Mucosa of stomach (tissue), 1 donor: Measurements from ENCODE around the gene RPP25.

ENCODE experiments used
- H3K27me3 ChIP-seq: one replicate; pipeline ENCODE4 v1.7.0; 2013; ENCODE audit warnings: mild to moderate bottlenecking, low read length; ENCODE audit not compliant: control insufficient read depth, insufficient read depth
- H3K36me3 ChIP-seq: one replicate; pipeline ENCODE4 v1.7.0; 2013; ENCODE audit warnings: low read length; ENCODE audit not compliant: control insufficient read depth, insufficient read depth
- H3K4me1 ChIP-seq: one replicate; pipeline ENCODE4 v1.7.0; 2013; ENCODE audit warnings: mild to moderate bottlenecking, low read length; ENCODE audit not compliant: control insufficient read depth, insufficient read depth
- H3K4me3 ChIP-seq: one replicate; pipeline ENCODE4 v1.7.0; 2013; ENCODE audit warnings: low read length
- H3K9ac ChIP-seq: one replicate; pipeline ENCODE4 v1.7.0; 2013; ENCODE audit warnings: mild to moderate bottlenecking, low read length, moderate library complexity
- H3K9me3 ChIP-seq: one replicate; pipeline ENCODE4 v1.7.0; 2013; ENCODE audit warnings: mild to moderate bottlenecking, low read length, moderate library complexity; ENCODE audit not compliant: control insufficient read depth
- donor health status: Pancreatic carcinoma.

The RPP25 gene

GRCh38 chr15:74988007-74988800 is 31.6 kb upstream of the RPP25 start:
- H3K27me3 ChIP-seq, result no peaks in the 10 kb centered on the region

GRCh38 chr15:74983725-74984231 is 27.2 kb upstream of the RPP25 start:
- no peak overlapping the region for H3K4me3 ChIP-seq
- no peak overlapping the region for H3K9ac ChIP-seq
- H3K9me3 ChIP-seq, result no peaks in the 10 kb centered on the region
- no peaks in the 10 kb centered on the region for H3K36me3 ChIP-seq
- no peaks in the 10 kb centered on the region for H3K27me3 ChIP-seq
- H3K4me1 ChIP-seq, result no peaks in the 10 kb centered on the region

More at GRCh38 chr15:74988007-74988800, 31.6 kb upstream of the RPP25 start:
- Histone ChIP-seq H3K9ac (no peak overlapping the region), H3K9me3 (no peaks in the 10 kb centered on the region), H3K4me1 (no peaks in the 10 kb centered on the region), H3K36me3 (no peaks in the 10 kb centered on the region), H3K4me3 (no peak overlapping the region)

- Histone ChIP-seq H3K9me3 (no peaks in the 10 kb centered on the region), H3K4me3 (no peak overlapping the region), H3K4me1 (no peaks in the 10 kb centered on the region), H3K36me3 (no peaks in the 10 kb centered on the region), H3K27me3 (no peaks in the 10 kb centered on the region), H3K9ac (no peak overlapping the region)
These were observed 25.6 kb upstream of the RPP25 start for GRCh38 chr15:74982183-74982582.

- H3K9ac ChIP-seq, result no peak overlapping the region
- no peaks in the 10 kb centered on the region for H3K9me3 ChIP-seq
- H3K4me1 ChIP-seq, result no peaks in the 10 kb centered on the region
- H3K27me3 ChIP-seq, result no peaks in the 10 kb centered on the region
- H3K36me3 ChIP-seq, result no peaks in the 10 kb centered on the region
- H3K4me3 ChIP-seq, result no peak overlapping the region
These were observed 21.9 kb upstream of the RPP25 start for GRCh38 chr15:74978503-74978902.

- no peaks in the 10 kb centered on the region for H3K9me3 ChIP-seq
- no peak overlapping the region for H3K4me3 ChIP-seq
- no peaks in the 10 kb centered on the region for H3K4me1 ChIP-seq
- no peaks in the 10 kb centered on the region for H3K27me3 ChIP-seq
- no peaks in the 10 kb centered on the region for H3K36me3 ChIP-seq
- no peak overlapping the region for H3K9ac ChIP-seq
These were observed 21.5 kb upstream of the RPP25 start for GRCh38 chr15:74978077-74978476.

GRCh38 chr15:74977599-74977998 is 21.0 kb upstream of the RPP25 start:
- Histone ChIP-seq H3K27me3 (no peaks in the 10 kb centered on the region), H3K4me1 (no peaks in the 10 kb centered on the region), H3K9me3 (no peaks in the 10 kb centered on the region), H3K36me3 (no peaks in the 10 kb centered on the region), H3K4me3 (no peak overlapping the region), H3K9ac (no peak overlapping the region)

GRCh38 chr15:74976159-74976558 is 19.6 kb upstream of the RPP25 start:
- H3K9me3 ChIP-seq, result no peaks in the 10 kb centered on the region
- H3K4me3 ChIP-seq, result no peak overlapping the region
- no peaks in the 10 kb centered on the region for H3K4me1 ChIP-seq
- H3K36me3 ChIP-seq, result no peaks in the 10 kb centered on the region
- H3K27me3 ChIP-seq, result no peaks in the 10 kb centered on the region
- no peak overlapping the region for H3K9ac ChIP-seq

- Histone ChIP-seq H3K9me3 (no peaks in the 10 kb centered on the region), H3K27me3 (no peaks in the 10 kb centered on the region), H3K9ac (no peak overlapping the region), H3K36me3 (no peaks in the 10 kb centered on the region), H3K4me3 (no peak overlapping the region), H3K4me1 (no peaks in the 10 kb centered on the region)
These were observed 11.1 kb upstream of the RPP25 start for GRCh38 chr15:74967670-74968069.

GRCh38 chr15:74964794-74965193 is 8.2 kb upstream of the RPP25 start:
- peaks cover 3% of the 10 kb centered on the region for H3K27me3 ChIP-seq
- peaks cover 7% of the 10 kb centered on the region for H3K4me1 ChIP-seq
- no peaks in the 10 kb centered on the region for H3K9me3 ChIP-seq
- H3K36me3 ChIP-seq, result no peaks in the 10 kb centered on the region
- no peak overlapping the region for H3K9ac ChIP-seq
- H3K4me3 ChIP-seq, result no peak overlapping the region

- no peak overlapping the region for H3K9ac ChIP-seq
- H3K9me3 ChIP-seq, result no peaks in the 10 kb centered on the region
- peaks cover 20% of the 10 kb centered on the region for H3K4me1 ChIP-seq
- no peak overlapping the region for H3K4me3 ChIP-seq
- peaks cover 14% of the 10 kb centered on the region for H3K27me3 ChIP-seq
- H3K36me3 ChIP-seq, result no peaks in the 10 kb centered on the region
These were observed 6.6 kb upstream of the RPP25 start for GRCh38 chr15:74963213-74963612.

- Histone ChIP-seq H3K4me3 (no peak overlapping the region), H3K9ac (no peak overlapping the region), H3K9me3 (no peaks in the 10 kb centered on the region), H3K4me1 (peaks cover 25% of the 10 kb centered on the region), H3K27me3 (peaks cover 15% of the 10 kb centered on the region), H3K36me3 (no peaks in the 10 kb centered on the region)
These were observed 6.1 kb upstream of the RPP25 start for GRCh38 chr15:74962671-74963070.

- H3K27me3 ChIP-seq, result peaks cover 17% of the 10 kb centered on the region
- peaks cover 29% of the 10 kb centered on the region for H3K4me1 ChIP-seq
- no peak overlapping the region for H3K9ac ChIP-seq
- no peaks in the 10 kb centered on the region for H3K36me3 ChIP-seq
- H3K9me3 ChIP-seq, result no peaks in the 10 kb centered on the region
- H3K4me3 ChIP-seq, result no peak overlapping the region
These were observed 5.6 kb upstream of the RPP25 start for GRCh38 chr15:74962219-74962618.
